Measurements from ENCODE around the gene EPS8L2.

DNA sequence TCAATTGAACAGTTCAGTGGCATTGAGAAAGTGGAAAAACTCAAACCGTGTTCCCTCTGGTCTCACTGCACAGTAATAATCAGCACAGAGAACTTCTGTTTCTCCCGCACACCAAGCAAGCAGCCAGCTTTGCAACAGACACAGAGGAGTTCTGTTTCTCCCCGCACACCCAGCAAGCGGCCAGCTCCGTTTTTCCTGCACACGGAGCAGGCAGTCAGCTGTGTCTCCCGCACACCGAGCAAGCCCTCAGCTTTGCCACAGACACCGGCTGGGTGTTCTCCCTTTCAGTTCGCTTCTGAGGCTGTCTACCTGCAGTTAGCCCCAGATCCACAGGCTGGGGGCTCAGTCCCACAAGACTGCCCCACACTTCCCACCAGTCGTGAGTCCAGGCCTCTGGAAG lies 31.3 kb downstream of the EPS8L2 start:
- no peak for TF ChIP-seq EZH2 (IDR thresholded peaks at IDR 0.05; ENCODE audit: borderline replicate concordance, low read depth, low read length, poor library complexity, severe bottlenecking)
- TF ChIP-seq, protein P1, sequence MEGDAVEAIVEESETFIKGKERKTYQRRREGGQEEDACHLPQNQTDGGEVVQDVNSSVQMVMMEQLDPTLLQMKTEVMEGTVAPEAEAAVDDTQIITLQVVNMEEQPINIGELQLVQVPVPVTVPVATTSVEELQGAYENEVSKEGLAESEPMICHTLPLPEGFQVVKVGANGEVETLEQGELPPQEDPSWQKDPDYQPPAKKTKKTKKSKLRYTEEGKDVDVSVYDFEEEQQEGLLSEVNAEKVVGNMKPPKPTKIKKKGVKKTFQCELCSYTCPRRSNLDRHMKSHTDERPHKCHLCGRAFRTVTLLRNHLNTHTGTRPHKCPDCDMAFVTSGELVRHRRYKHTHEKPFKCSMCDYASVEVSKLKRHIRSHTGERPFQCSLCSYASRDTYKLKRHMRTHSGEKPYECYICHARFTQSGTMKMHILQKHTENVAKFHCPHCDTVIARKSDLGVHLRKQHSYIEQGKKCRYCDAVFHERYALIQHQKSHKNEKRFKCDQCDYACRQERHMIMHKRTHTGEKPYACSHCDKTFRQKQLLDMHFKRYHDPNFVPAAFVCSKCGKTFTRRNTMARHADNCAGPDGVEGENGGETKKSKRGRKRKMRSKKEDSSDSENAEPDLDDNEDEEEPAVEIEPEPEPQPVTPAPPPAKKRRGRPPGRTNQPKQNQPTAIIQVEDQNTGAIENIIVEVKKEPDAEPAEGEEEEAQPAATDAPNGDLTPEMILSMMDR (conservative IDR thresholded peaks at IDR 0.05; ENCODE audit: low read depth, low read length): no peak

Data from A673 (cell line).